ENCODE measurements around the gene ACTRT3. TPM values are rescaled to one million over a fixed set of nuclear protein-coding genes. Genes with fewer than 3 reads are reported as not detected.

Gene ACTRT3
- total and polyA plus RNA-seq, 2 of the 13 experiments (the other 11 are each of a cell fraction or from before 2014, with no cell fraction given) = 0.42 to 0.97 TPM

DNA sequence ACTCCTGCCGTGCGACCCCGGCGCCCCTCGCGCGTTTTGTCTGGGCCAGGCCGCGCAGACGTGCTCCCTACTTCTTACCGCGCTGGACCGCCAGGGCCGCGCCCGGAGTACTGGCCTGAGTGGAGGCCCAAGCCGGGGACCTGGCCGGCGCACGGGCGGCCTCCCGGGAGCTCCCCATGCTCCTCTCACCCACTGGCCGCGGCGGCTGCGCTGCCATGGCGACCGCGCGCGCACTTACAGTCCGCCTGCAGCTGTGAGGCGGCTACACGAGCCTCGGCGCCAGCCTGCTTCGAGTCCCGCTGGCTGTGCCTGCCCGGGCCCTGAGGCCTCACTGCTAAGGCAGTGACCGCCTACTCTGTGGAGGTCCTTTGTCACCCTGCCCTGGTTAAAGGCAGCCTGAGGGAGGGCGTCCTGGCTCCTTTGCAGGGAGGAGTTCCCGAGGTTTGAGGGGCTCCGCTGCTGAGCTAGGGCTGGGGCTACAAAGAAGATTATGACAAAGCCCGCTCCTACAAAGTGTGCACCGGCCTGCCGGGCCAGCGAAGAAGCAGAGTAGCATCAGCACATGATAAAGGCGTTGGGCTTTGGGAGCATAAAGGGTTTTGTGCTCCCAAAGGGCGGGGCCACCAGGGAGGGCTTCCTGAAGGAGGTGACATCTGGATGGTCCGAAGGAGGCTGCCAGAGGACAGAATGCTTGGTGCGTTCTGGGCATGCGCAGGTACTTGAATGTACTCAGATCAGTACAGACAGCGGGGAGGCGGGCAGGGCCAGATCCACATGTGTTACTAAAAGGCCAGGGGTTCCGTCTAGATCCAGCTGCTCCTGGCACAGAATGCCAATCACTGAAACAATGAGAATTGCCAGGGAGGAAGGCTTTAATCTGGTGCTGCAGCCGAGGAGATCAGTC, 43.2 kb upstream of the ACTRT3 start, which contains the start of the genes LRRC34 and LRRIQ4 (continued):
- TF ChIP-seq GABPB1 (CRISPR knock-in tag; IDR thresholded peaks at IDR 0.05) (peak; percentile 6; the same call in 1 of the 2 replicates), MAX (IDR thresholded peaks at IDR 0.05) (peak; percentile 16; the same call in 1 of the 2 replicates), ZFP37 (CRISPR knock-in tag; IDR thresholded peaks at IDR 0.05; ENCODE audit: borderline replicate concordance) (no peak), NKX3-1 (CRISPR knock-in tag; IDR thresholded peaks at IDR 0.05) (no peak), ZNF136 (CRISPR knock-in tag; IDR thresholded peaks at IDR 0.05; ENCODE audit: low read depth) (no peak), HOXA9 (CRISPR knock-in tag; IDR thresholded peaks at IDR 0.05; ENCODE audit: borderline replicate concordance) (no peak), ZNF263 (CRISPR knock-in tag; IDR thresholded peaks at IDR 0.05) (peak; percentile 80), ZBTB39 (CRISPR knock-in tag; IDR thresholded peaks at IDR 0.05) (no peak), POLR2A (IDR thresholded peaks at IDR 0.05; ENCODE audit: insufficient read depth in 1 of 2, low read depth in 2 of 2, low read length in 2 of 2) (no peak), HOXD1 (CRISPR knock-in tag; IDR thresholded peaks at IDR 0.05) (no peak), GFI1 (CRISPR knock-in tag; IDR thresholded peaks at IDR 0.05; ENCODE audit: borderline replicate concordance) (no peak), MAFG (CRISPR knock-in tag; IDR thresholded peaks at IDR 0.05) (no peak), MTA1 (CRISPR knock-in tag; IDR thresholded peaks at IDR 0.05; ENCODE audit: borderline replicate concordance) (no peak), ZNF619 (CRISPR knock-in tag; IDR thresholded peaks at IDR 0.05) (no peak), ZBTB8A (CRISPR knock-in tag; IDR thresholded peaks at IDR 0.05; ENCODE audit: borderline replicate concordance, low read depth) (no peak)
- TF ChIP-seq, protein P1, sequence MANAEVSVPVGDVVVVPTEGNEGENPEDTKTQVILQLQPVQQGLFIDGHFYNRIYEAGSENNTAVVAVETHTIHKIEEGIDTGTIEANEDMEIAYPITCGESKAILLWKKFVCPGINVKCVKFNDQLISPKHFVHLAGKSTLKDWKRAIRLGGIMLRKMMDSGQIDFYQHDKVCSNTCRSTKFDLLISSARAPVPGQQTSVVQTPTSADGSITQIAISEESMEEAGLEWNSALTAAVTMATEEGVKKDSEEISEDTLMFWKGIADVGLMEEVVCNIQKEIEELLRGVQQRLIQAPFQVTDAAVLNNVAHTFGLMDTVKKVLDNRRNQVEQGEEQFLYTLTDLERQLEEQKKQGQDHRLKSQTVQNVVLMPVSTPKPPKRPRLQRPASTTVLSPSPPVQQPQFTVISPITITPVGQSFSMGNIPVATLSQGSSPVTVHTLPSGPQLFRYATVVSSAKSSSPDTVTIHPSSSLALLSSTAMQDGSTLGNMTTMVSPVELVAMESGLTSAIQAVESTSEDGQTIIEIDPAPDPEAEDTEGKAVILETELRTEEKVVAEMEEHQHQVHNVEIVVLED (CRISPR knock-in tag; IDR thresholded peaks at IDR 0.05; ENCODE audit: borderline replicate concordance) = no peak
- TF ChIP-seq, protein P2, sequence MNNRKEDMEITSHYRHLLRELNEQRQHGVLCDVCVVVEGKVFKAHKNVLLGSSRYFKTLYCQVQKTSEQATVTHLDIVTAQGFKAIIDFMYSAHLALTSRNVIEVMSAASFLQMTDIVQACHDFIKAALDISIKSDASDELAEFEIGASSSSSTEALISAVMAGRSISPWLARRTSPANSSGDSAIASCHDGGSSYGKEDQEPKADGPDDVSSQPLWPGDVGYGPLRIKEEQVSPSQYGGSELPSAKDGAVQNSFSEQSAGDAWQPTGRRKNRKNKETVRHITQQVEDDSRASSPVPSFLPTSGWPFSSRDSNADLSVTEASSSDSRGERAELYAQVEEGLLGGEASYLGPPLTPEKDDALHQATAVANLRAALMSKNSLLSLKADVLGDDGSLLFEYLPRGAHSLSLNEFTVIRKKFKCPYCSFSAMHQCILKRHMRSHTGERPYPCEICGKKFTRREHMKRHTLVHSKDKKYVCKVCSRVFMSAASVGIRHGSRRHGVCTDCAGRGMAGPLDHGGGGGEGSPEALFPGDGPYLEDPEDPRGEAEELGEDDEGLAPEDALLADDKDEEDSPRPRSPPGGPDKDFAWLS (CRISPR knock-in tag; IDR thresholded peaks at IDR 0.05; ENCODE audit: borderline replicate concordance) = no peak
- TF ChIP-seq, protein P3, sequence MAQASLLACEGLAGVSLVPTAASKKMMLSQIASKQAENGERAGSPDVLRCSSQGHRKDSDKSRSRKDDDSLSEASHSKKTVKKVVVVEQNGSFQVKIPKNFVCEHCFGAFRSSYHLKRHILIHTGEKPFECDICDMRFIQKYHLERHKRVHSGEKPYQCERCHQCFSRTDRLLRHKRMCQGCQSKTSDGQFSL (CRISPR knock-in tag; IDR thresholded peaks at IDR 0.05) = no peak
- TF ChIP-seq, protein P4, sequence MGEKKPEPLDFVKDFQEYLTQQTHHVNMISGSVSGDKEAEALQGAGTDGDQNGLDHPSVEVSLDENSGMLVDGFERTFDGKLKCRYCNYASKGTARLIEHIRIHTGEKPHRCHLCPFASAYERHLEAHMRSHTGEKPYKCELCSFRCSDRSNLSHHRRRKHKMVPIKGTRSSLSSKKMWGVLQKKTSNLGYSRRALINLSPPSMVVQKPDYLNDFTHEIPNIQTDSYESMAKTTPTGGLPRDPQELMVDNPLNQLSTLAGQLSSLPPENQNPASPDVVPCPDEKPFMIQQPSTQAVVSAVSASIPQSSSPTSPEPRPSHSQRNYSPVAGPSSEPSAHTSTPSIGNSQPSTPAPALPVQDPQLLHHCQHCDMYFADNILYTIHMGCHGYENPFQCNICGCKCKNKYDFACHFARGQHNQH (CRISPR knock-in tag; IDR thresholded peaks at IDR 0.05) = no peak
- TF ChIP-seq, protein P5, sequence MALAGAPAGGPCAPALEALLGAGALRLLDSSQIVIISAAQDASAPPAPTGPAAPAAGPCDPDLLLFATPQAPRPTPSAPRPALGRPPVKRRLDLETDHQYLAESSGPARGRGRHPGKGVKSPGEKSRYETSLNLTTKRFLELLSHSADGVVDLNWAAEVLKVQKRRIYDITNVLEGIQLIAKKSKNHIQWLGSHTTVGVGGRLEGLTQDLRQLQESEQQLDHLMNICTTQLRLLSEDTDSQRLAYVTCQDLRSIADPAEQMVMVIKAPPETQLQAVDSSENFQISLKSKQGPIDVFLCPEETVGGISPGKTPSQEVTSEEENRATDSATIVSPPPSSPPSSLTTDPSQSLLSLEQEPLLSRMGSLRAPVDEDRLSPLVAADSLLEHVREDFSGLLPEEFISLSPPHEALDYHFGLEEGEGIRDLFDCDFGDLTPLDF (CRISPR knock-in tag; IDR thresholded peaks at IDR 0.05) = no peak
